H9 (cell line): ENCODE data around the gene NFKB2. TPM values are rescaled to one million over a fixed set of nuclear protein-coding genes. Genes with fewer than 3 reads are reported as not detected.

Experiments
- DNase-seq: peaks from one replicate; pipeline ENCODE4 v3.0.0-alpha.2; 2017
- H2AFZ ChIP-seq: one replicate; pipeline ENCODE4 v1.6.1; 2013; ENCODE audit warnings: mild to moderate bottlenecking, low read length, control low read depth, moderate library complexity
- H2AK5ac ChIP-seq: 2 replicates; pipeline ENCODE4 v1.6.1; 2013; ENCODE audit warnings: low read length, control low read depth, mixed read lengths; ENCODE audit not compliant: insufficient read length
- H2BK120ac ChIP-seq: one replicate; pipeline ENCODE4 v1.6.1; 2013; ENCODE audit warnings: low read depth, mild to moderate bottlenecking, low read length, control low read depth, inconsistent platforms; ENCODE audit not compliant: poor library complexity, severe bottlenecking
- H2BK12ac ChIP-seq: 2 replicates; pipeline ENCODE4 v1.6.1; 2013; ENCODE audit warnings: low read length, control low read depth, mixed read lengths, low read depth; ENCODE audit not compliant: insufficient read length
- H2BK15ac ChIP-seq: 2 replicates; pipeline ENCODE4 v1.6.1; 2013; ENCODE audit warnings: low read depth, low read length, control low read depth
- H2BK20ac ChIP-seq: one replicate; pipeline ENCODE4 v1.6.1; 2013; ENCODE audit warnings: low read depth, mild to moderate bottlenecking, low read length, control low read depth, inconsistent platforms; ENCODE audit not compliant: poor library complexity, severe bottlenecking
- H2BK5ac ChIP-seq: 2 replicates; pipeline ENCODE4 v1.6.1; 2013; ENCODE audit warnings: low read length, control low read depth, mixed read lengths; ENCODE audit not compliant: insufficient read length
- H3K14ac ChIP-seq: 2 replicates; pipeline ENCODE4 v1.6.1; 2013; ENCODE audit warnings: low read length, control low read depth; ENCODE audit not compliant: insufficient read depth
- H3K18ac ChIP-seq: 2 replicates; pipeline ENCODE4 v1.6.1; 2013; ENCODE audit warnings: low read depth, mild to moderate bottlenecking, mixed read lengths, low read length, control low read depth; ENCODE audit not compliant: insufficient read length
- H3K23ac ChIP-seq: 2 replicates; pipeline ENCODE4 v1.6.1; 2013; ENCODE audit warnings: low read length, control low read depth, mixed read lengths, low read depth; ENCODE audit not compliant: insufficient read length
- H3K23me2 ChIP-seq: 2 replicates; pipeline ENCODE4 v1.6.1; 2013; ENCODE audit warnings: low read depth, mild to moderate bottlenecking, mixed read lengths, low read length, control low read depth; ENCODE audit not compliant: insufficient read length, poor library complexity, severe bottlenecking
- H3K27ac ChIP-seq: 2 replicates; pipeline ENCODE4 v1.5.1; 2013; ENCODE audit warnings: low read length, control low read depth, mixed read lengths, low read depth; ENCODE audit not compliant: insufficient read length
- H3K27me3 ChIP-seq: 2 replicates; pipeline ENCODE4 v1.6.1; 2013; ENCODE audit warnings: low read length, control low read depth, inconsistent platforms; ENCODE audit not compliant: insufficient read depth
- H3K4ac ChIP-seq: 2 replicates; pipeline ENCODE4 v1.6.1; 2013; ENCODE audit warnings: low read depth, mild to moderate bottlenecking, control low read depth, inconsistent platforms, low read length, moderate library complexity
- H3K4me1 ChIP-seq: 2 replicates; pipeline ENCODE4 v1.6.1; 2013; ENCODE audit warnings: low read length, control low read depth, inconsistent platforms; ENCODE audit not compliant: insufficient read depth
- H3K4me2 ChIP-seq: 2 replicates; pipeline ENCODE4 v1.6.1; 2013; ENCODE audit warnings: low read length, control low read depth, mixed read lengths; ENCODE audit not compliant: insufficient read length, insufficient read depth
- H3K56ac ChIP-seq: 2 replicates; pipeline ENCODE4 v1.6.1; 2013; ENCODE audit warnings: low read depth, mild to moderate bottlenecking, mixed read lengths, low read length, control low read depth; ENCODE audit not compliant: insufficient read length
- H3K79me1 ChIP-seq: 2 replicates; pipeline ENCODE4 v1.6.1; 2013; ENCODE audit warnings: low read depth, mild to moderate bottlenecking, moderate library complexity, low read length, control low read depth, inconsistent platforms; ENCODE audit not compliant: insufficient read depth, poor library complexity, severe bottlenecking
- H3K79me2 ChIP-seq: 2 replicates; pipeline ENCODE4 v1.6.1; 2013; ENCODE audit warnings: low read length, control low read depth, inconsistent platforms; ENCODE audit not compliant: insufficient read depth
- H3K9ac ChIP-seq: 2 replicates; pipeline ENCODE4 v1.6.1; 2013; ENCODE audit warnings: low read length, control low read depth, mixed read lengths; ENCODE audit not compliant: insufficient read length; ENCODE audit errors: extremely low read depth
- H3K9me3 ChIP-seq: one replicate; pipeline ENCODE4 v1.6.1; 2013; ENCODE audit warnings: low read depth, low read length, inconsistent platforms; ENCODE audit not compliant: control insufficient read depth
- H3T11ph ChIP-seq: one replicate; pipeline ENCODE4 v1.6.1; 2013; ENCODE audit warnings: mild to moderate bottlenecking, low read length, control low read depth, inconsistent platforms
- H4K20me1 ChIP-seq: one replicate; pipeline ENCODE4 v1.6.1; 2013; ENCODE audit not compliant: control insufficient read depth, insufficient read length, insufficient read depth
- H4K5ac ChIP-seq: 2 replicates; pipeline ENCODE4 v1.6.1; 2013; ENCODE audit warnings: low read depth, mild to moderate bottlenecking, mixed read lengths, low read length, control low read depth; ENCODE audit not compliant: insufficient read length
- H4K8ac ChIP-seq: replicated peaks from 2 replicates; pipeline ENCODE4 v1.6.1; 2013; ENCODE audit warnings: low read length, control low read depth, mixed read lengths, low read depth; ENCODE audit not compliant: insufficient read length
- H4K91ac ChIP-seq: 2 replicates; pipeline ENCODE4 v1.6.1; 2013; ENCODE audit warnings: low read depth, mild to moderate bottlenecking, moderate library complexity, mixed read lengths, low read length, control low read depth; ENCODE audit not compliant: insufficient read length
- H3K27ac Mint-ChIP-seq, 3 experiments: 2 replicates in 2 of 3; 3 replicates in 1 of 3; pipeline ENCODE4 v1.8.0; 2020 to 2021; ENCODE audit warnings: mixed read lengths in 3 of 3, mild to moderate bottlenecking in 1 of 3, moderate library complexity in 1 of 3
- H3K27me3 Mint-ChIP-seq: 2 replicates; pipeline ENCODE4 v1.8.0; 2021; ENCODE audit warnings: low read depth, mild to moderate bottlenecking, moderate library complexity, mixed read lengths
- H3K36me3 Mint-ChIP-seq, 3 experiments: 2 replicates in 2 of 3; 3 replicates in 1 of 3; pipeline ENCODE4 v1.8.0; 2020 to 2021; ENCODE audit warnings: low read depth in 3 of 3, mixed read lengths in 3 of 3; ENCODE audit not compliant: insufficient read depth in 1 of 3
- H3K4me1 Mint-ChIP-seq, 2 experiments: 2 replicates each; pipeline ENCODE4 v1.8.0; 2020; ENCODE audit warnings: mixed read lengths in 2 of 2
- H3K4me3 Mint-ChIP-seq, 2 experiments: 2 replicates in 1 of 2; 3 replicates in 1 of 2; pipeline ENCODE4 v1.8.0; 2020 to 2021; ENCODE audit warnings: mild to moderate bottlenecking in 2 of 2, mixed read lengths in 2 of 2, moderate library complexity in 1 of 2
- H3K9me3 Mint-ChIP-seq, 2 experiments: 2 replicates in 1 of 2; 3 replicates in 1 of 2; pipeline ENCODE4 v1.8.0; 2020; ENCODE audit warnings: mild to moderate bottlenecking in 2 of 2, mixed read lengths in 2 of 2, moderate library complexity in 1 of 2
- WGBS: extraction: QIAGEN DNeasy Blood & Tissue Kit; methylation state at CpG from one replicate; pipeline ENCODE4 v1.1.7; 2013; ENCODE audit warnings: missing lambda C conversion rate, low lambda C conversion rate, mixed read lengths; ENCODE audit not compliant: insufficient read length; ENCODE audit errors: extremely low coverage; 5-methylcytosine and 5-hydroxymethylcytosine counted together
- total RNA-seq: library from RNA; stranded (reverse); gene quantifications from 2 replicates; pipeline ENCODE4 v1.2.1, GENCODE V29; 2021
- TF ChIP-seq, protein P1 (sequence below): fragments of 200-600 bp; sonication (generic); conservative IDR thresholded peaks from 3 replicates; pipeline ENCODE4 v1.8.0; 2021; ENCODE audit warnings: antibody characterized with exemption, mild to moderate bottlenecking

Gene NFKB2
- total RNA-seq, 1 experiment from 2014 or later = 23.7 TPM

DNA sequence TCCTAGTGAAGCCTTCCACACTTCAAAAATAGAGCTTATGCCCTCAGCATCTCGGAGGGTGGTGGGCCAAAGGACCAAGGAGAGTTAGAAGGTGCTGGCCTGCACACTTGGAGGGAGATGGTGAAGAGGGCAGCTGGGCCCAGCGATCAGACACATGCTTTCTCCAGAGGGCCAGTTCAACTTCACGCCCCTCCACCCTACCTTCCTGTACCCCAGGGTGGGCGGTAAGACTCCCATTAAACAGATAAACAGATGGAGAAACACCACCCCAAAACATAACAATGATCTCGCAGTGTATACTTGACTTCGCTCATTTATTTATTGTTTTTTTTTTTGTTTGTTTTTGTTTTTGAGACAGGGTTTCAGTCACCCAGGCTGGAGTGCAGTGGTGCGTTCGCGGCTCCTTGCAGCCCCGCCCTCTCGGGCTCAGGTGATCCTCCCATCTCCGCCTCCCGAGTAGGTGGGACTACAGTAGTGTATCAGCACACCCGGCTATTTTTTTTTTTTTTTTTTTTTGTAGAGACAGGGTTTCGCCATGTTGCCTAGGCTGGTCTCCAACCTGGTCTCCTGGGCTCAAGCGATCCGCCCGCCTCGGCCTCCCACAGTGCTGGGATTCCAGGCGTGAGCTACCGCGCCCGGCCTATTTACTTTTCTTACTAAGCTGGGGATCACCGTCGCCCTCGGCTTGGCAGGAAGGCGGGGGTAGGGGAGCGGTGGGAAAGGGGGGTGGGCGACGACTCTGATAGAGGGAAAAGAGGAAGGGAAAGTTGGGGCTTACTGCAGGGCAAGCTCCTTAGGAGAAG, 54.0 kb downstream of the NFKB2 start:
- Histone ChIP-seq H3K4me2 (peak overlapping the region; percentile 92), H4K5ac (peak overlapping the region; percentile 37), H3K79me1 (peaks cover 3% of the 10 kb centered on the region), H2AFZ (peak overlapping the region; percentile 27), H3K4me1 (peaks cover 7% of the 10 kb centered on the region; the same call in 1 of the 2 replicates), H2AK5ac (no peak overlapping the region), H3K9ac (peak overlapping the region; percentile 78), H3K56ac (no peak overlapping the region), H3T11ph (no peak overlapping the region), H4K8ac (no peak overlapping the region), H2BK20ac (no peak overlapping the region), H2BK120ac (no peak overlapping the region), H3K23ac (no peak overlapping the region), H2BK15ac (no peak overlapping the region), H3K9me3 (no peaks in the 10 kb centered on the region), H3K4ac (no peak overlapping the region), H3K27me3 (0 out of 2 replicates have a peak, but pooled peaks cover 2% of the 10 kb centered on the region), H3K14ac (peak overlapping the region; percentile 17; the same call in 1 of the 2 replicates), H4K91ac (no peak overlapping the region), H3K23me2 (peaks cover 11% of the 10 kb centered on the region), H2BK5ac (no peak overlapping the region), H3K79me2 (peaks cover 3% of the 10 kb centered on the region; the same call in 1 of the 2 replicates), H3K18ac (peak overlapping the region; percentile 69), H2BK12ac (no peak overlapping the region), H3K27ac (no peak overlapping the region), H4K20me1 (no peaks in the 10 kb centered on the region)
- peak overlapping the region; percentile 78 to 96 (median 94) for H3K27ac Mint-ChIP-seq
- peak overlapping the region; percentile 84 to 97 for H3K4me3 Mint-ChIP-seq
- DNase-seq = peak; percentile 91
- H3K36me3 Mint-ChIP-seq = peaks cover 4 to 8% (median 4%) of the 10 kb centered on the region in 3 experiments
- peaks cover 27 to 38% of the 10 kb centered on the region in 2 experiments for H3K4me1 Mint-ChIP-seq
- WGBS = no CpG with 5 or more reads among the region's 30 CpGs
- TF ChIP-seq, protein P1, sequence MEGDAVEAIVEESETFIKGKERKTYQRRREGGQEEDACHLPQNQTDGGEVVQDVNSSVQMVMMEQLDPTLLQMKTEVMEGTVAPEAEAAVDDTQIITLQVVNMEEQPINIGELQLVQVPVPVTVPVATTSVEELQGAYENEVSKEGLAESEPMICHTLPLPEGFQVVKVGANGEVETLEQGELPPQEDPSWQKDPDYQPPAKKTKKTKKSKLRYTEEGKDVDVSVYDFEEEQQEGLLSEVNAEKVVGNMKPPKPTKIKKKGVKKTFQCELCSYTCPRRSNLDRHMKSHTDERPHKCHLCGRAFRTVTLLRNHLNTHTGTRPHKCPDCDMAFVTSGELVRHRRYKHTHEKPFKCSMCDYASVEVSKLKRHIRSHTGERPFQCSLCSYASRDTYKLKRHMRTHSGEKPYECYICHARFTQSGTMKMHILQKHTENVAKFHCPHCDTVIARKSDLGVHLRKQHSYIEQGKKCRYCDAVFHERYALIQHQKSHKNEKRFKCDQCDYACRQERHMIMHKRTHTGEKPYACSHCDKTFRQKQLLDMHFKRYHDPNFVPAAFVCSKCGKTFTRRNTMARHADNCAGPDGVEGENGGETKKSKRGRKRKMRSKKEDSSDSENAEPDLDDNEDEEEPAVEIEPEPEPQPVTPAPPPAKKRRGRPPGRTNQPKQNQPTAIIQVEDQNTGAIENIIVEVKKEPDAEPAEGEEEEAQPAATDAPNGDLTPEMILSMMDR = no peak
- no peaks in the 10 kb centered on the region; a peak in 2 of 5 replicates for H3K9me3 Mint-ChIP-seq
- peaks cover 6% of the 10 kb centered on the region; the same call in 1 of the 2 replicates for H3K27me3 Mint-ChIP-seq
